Hepatocyte (in vitro differentiated cells): ENCODE results near the gene RPL28.

ENCODE experiments used
- EZH2 ChIP-seq: fragments of 200-600 bp; sonication (generic); IDR thresholded peaks from 2 replicates; pipeline ENCODE4 v1.6.1; 2016; ENCODE audit warnings: antibody characterized with exemption, mild to moderate bottlenecking, borderline replicate concordance
- TF ChIP-seq, protein P1 (sequence below): fragments of 200-600 bp; sonication (generic); IDR thresholded peaks from 2 replicates; pipeline ENCODE4 v1.5.1; 2016; ENCODE audit warnings: antibody characterized with exemption, mild to moderate bottlenecking; ENCODE audit not compliant: poor library complexity

- no peak for TF ChIP-seq EZH2
- TF ChIP-seq, protein P1, sequence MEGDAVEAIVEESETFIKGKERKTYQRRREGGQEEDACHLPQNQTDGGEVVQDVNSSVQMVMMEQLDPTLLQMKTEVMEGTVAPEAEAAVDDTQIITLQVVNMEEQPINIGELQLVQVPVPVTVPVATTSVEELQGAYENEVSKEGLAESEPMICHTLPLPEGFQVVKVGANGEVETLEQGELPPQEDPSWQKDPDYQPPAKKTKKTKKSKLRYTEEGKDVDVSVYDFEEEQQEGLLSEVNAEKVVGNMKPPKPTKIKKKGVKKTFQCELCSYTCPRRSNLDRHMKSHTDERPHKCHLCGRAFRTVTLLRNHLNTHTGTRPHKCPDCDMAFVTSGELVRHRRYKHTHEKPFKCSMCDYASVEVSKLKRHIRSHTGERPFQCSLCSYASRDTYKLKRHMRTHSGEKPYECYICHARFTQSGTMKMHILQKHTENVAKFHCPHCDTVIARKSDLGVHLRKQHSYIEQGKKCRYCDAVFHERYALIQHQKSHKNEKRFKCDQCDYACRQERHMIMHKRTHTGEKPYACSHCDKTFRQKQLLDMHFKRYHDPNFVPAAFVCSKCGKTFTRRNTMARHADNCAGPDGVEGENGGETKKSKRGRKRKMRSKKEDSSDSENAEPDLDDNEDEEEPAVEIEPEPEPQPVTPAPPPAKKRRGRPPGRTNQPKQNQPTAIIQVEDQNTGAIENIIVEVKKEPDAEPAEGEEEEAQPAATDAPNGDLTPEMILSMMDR: no peak
Observed at GRCh38 chr19:55377356-55378131, 8.2 kb upstream of the RPL28 start.
